Keratinocyte (primary cell): ENCODE data around the gene GUCY2C. TPM values are rescaled to one million over a fixed set of nuclear protein-coding genes. Genes with fewer than 3 reads are reported as not detected.

Source experiments
- DNase-seq: peaks from one replicate; pipeline ENCODE4 v3.0.0-alpha.2; 2011; ENCODE audit warnings: low read depth, missing footprints, low spot score
- FAIRE-seq: peaks from 2 replicates; lab custom pipeline; 2011; peaks lifted over from hg19 to GRCh38; lab: Jason Lieb, UNC
- H2AFZ ChIP-seq: 2 replicates; pipeline ENCODE4 v1.6.0; 2012; ENCODE audit warnings: low read length, control low read depth, inconsistent platforms; ENCODE audit not compliant: control insufficient read depth
- H3K27ac ChIP-seq: 2 replicates; pipeline ENCODE4 v1.5.1; 2011; ENCODE audit warnings: low read length; ENCODE audit not compliant: control insufficient read depth, insufficient read depth
- H3K27me3 ChIP-seq: 3 replicates; pipeline ENCODE4 v1.6.0; 2011; ENCODE audit warnings: low read length; ENCODE audit not compliant: control insufficient read depth, insufficient read depth; ENCODE audit errors: extremely low read depth
- H3K36me3 ChIP-seq, 2 experiments: 2 replicates in 1 of 2; 3 replicates in 1 of 2; pipeline ENCODE4 v1.5.1; 2011; ENCODE audit warnings: low read length in 2 of 2, mild to moderate bottlenecking in 1 of 2; ENCODE audit not compliant: control insufficient read depth in 2 of 2, insufficient read depth in 2 of 2; ENCODE audit errors: extremely low read depth in 1 of 2
- H3K4me1 ChIP-seq: 3 replicates; pipeline ENCODE4 v1.5.1; 2011; ENCODE audit warnings: low read length; ENCODE audit not compliant: control insufficient read depth, insufficient read depth; ENCODE audit errors: extremely low read depth
- H3K4me2 ChIP-seq: 3 replicates; pipeline ENCODE4 v1.6.0; 2011; ENCODE audit warnings: low read depth, low read length; ENCODE audit not compliant: control insufficient read depth, insufficient read depth; ENCODE audit errors: extremely low read depth
- H3K4me3 ChIP-seq, 3 experiments: fragments of 200-600 bp in 1 of 3; sonication (generic) in 1 of 3; 2 replicates in 2 of 3; 3 replicates in 1 of 3; pipeline ENCODE4 v1.5.1; 2011 to 2016; ENCODE audit warnings: low read length in 3 of 3, mild to moderate bottlenecking in 3 of 3, control low read depth in 2 of 3, inconsistent platforms in 1 of 3, low read depth in 1 of 3, mixed read lengths in 1 of 3, mixed run types in 1 of 3, moderate library complexity in 1 of 3; ENCODE audit not compliant: control insufficient read depth in 2 of 3, insufficient read depth in 2 of 3; ENCODE audit errors: extremely low read depth in 1 of 3
- H3K79me2 ChIP-seq: 2 replicates; pipeline ENCODE4 v1.6.0; 2012; ENCODE audit warnings: low read length; ENCODE audit not compliant: control insufficient read depth, insufficient read depth
- H3K9ac ChIP-seq: 3 replicates; pipeline ENCODE4 v1.6.0; 2011; ENCODE audit warnings: low read length; ENCODE audit not compliant: control insufficient read depth, insufficient read depth; ENCODE audit errors: extremely low read depth
- H3K9me1 ChIP-seq: 3 replicates; pipeline ENCODE4 v1.6.0; 2011; ENCODE audit warnings: low read length; ENCODE audit not compliant: control insufficient read depth, insufficient read depth; ENCODE audit errors: extremely low read depth
- H3K9me3 ChIP-seq: 2 replicates; pipeline ENCODE4 v1.5.1; 2012; ENCODE audit warnings: low read depth, low read length; ENCODE audit not compliant: control insufficient read depth
- H4K20me1 ChIP-seq: 3 replicates; pipeline ENCODE4 v1.6.0; 2011; ENCODE audit warnings: low read length; ENCODE audit not compliant: control insufficient read depth, insufficient read depth; ENCODE audit errors: extremely low read depth
- CTCF ChIP-seq, 3 experiments: IDR thresholded peaks in 1 of 3; conservative IDR thresholded peaks in 1 of 3; optimal IDR thresholded peaks in 1 of 3; 2 replicates in 2 of 3; 3 replicates in 1 of 3; pipeline versions ENCODE3 to v1.5.1; 2011; ENCODE audit warnings: low read length in 3 of 3, mild to moderate bottlenecking in 3 of 3, moderate library complexity in 2 of 3, control low read depth in 1 of 3, inconsistent platforms in 1 of 3; ENCODE audit not compliant: insufficient read depth in 2 of 3; ENCODE audit errors: extremely low read depth in 1 of 3
- EZH2 ChIP-seq: IDR thresholded peaks from one replicate; pipeline ENCODE4 v1.6.1; 2012; ENCODE audit warnings: inconsistent platforms, mild to moderate bottlenecking, low read length, moderate library complexity
- dilution Hi-C: fragments of 300-500 bp; cut with MboI; formaldehyde crosslinking; loops from one replicate; pipeline ENCODE4 v1.7.0; 2020; ENCODE audit warnings: low sequenced_read_pairs; ENCODE audit not compliant: extremely low pct_ligation_motif_present
- polyA plus RNA-seq, 5 experiments: library from polyadenylated mRNA; depleted of rRNA in 3 of 5; stranded (reverse) in 3 of 5; stranded (forward) in 1 of 5; unstranded in 1 of 5; fragments of >200 nt; gene quantifications; 1 replicate in 1 of 5; 2 replicates in 3 of 5; 3 replicates in 1 of 5; pipeline versions ENCODE4 v1.2.1 to v1.2.3, GENCODE V29; 2011 to 2012; ENCODE audit warnings: missing spikeins in 2 of 5, low read depth in 1 of 5, low replicate concordance in 1 of 5

Gene GUCY2C
- polyA plus RNA-seq, 1 donor (not counting 4 experiments of a cell fraction or from before 2014, with no cell fraction given): 0.03 TPM

- no peaks in the 10 kb centered on the region for H3K9me1 ChIP-seq
- H3K4me3 ChIP-seq: no peak overlapping the region
- DNase-seq (no peak), FAIRE-seq (no peak)
- no peak overlapping the region for H3K27ac ChIP-seq
- H3K9me3 ChIP-seq: no peaks in the 10 kb centered on the region
- TF ChIP-seq CTCF (optimal IDR thresholded peaks at IDR 0.05 in 1 of 3, IDR thresholded peaks at IDR 0.05 in 1 of 3, conservative IDR thresholded peaks at IDR 0.05 in 1 of 3; ENCODE audit: extremely low read depth in 1 of 3, insufficient read depth in 2 of 3, low read length in 3 of 3): no peak
- TF ChIP-seq EZH2: no peak
- no peak overlapping the region for H3K4me2 ChIP-seq
- no peaks in the 10 kb centered on the region for H3K27me3 ChIP-seq
- peaks cover 4% of the 10 kb centered on the region for H3K4me1 ChIP-seq
- no peaks in the 10 kb centered on the region for H3K36me3 ChIP-seq
- no peak overlapping the region for H2AFZ ChIP-seq
- H4K20me1 ChIP-seq: no peaks in the 10 kb centered on the region
- H3K79me2 ChIP-seq: no peaks in the 10 kb centered on the region
- no peak overlapping the region for H3K9ac ChIP-seq
- dilution Hi-C loops: no loop called here
Observed at GRCh38 chr12:14655284-14655683, 41.1 kb downstream of the GUCY2C start.

GRCh38 chr12:14654842-14655241 lies 41.6 kb downstream of the GUCY2C start:
- DNase-seq (no peak), FAIRE-seq (no peak)
- Histone ChIP-seq H3K4me3 (no peak overlapping the region), H3K4me2 (no peak overlapping the region), H3K79me2 (no peaks in the 10 kb centered on the region), H2AFZ (no peak overlapping the region), H3K27me3 (no peaks in the 10 kb centered on the region), H3K9ac (no peak overlapping the region), H3K4me1 (peaks cover 4% of the 10 kb centered on the region), H3K27ac (no peak overlapping the region), H4K20me1 (no peaks in the 10 kb centered on the region), H3K36me3 (no peaks in the 10 kb centered on the region), H3K9me1 (no peaks in the 10 kb centered on the region), H3K9me3 (no peaks in the 10 kb centered on the region)
- dilution Hi-C loops: no loop called here
- TF ChIP-seq EZH2: no peak
- TF ChIP-seq CTCF (optimal IDR thresholded peaks at IDR 0.05 in 1 of 3, IDR thresholded peaks at IDR 0.05 in 1 of 3, conservative IDR thresholded peaks at IDR 0.05 in 1 of 3; ENCODE audit: extremely low read depth in 1 of 3, insufficient read depth in 2 of 3, low read length in 3 of 3): no peak
